ENCODE data around the gene POLR3H.
A peak's percentile ranks its signal among the peaks of the same experiment; 100 is the strongest.

DNA sequence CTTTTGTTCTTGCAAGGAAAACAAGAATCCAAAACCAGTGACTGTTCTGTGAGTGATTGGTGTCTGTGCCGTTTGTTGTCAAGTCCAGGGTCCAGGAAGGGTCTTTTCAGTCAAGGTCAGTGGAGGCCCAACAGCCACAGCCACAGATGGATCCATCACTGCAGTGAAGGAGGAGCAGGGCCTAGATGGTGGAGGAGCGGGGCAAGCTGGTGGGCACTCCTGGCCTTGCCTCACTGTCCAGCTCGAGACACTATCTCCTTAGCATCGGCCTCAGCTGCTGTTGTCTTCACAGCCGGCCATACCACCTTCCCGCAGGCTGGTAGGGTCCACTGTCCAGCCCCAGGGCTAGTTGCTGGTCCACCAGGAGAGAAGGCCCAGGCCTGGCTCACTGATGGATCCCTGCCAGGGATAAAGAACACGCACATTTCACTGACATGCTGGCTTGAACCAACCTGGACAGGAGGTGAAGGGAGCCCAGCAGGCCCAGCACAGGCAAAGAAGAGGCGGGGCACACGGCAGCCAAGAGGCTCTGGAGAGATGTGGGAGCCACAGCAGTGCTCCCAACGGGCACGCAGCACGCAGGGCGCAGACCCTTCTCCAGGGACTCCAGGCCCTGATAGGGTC is 15.2 kb downstream of the POLR3H start:
- TF ChIP-seq, protein P1, sequence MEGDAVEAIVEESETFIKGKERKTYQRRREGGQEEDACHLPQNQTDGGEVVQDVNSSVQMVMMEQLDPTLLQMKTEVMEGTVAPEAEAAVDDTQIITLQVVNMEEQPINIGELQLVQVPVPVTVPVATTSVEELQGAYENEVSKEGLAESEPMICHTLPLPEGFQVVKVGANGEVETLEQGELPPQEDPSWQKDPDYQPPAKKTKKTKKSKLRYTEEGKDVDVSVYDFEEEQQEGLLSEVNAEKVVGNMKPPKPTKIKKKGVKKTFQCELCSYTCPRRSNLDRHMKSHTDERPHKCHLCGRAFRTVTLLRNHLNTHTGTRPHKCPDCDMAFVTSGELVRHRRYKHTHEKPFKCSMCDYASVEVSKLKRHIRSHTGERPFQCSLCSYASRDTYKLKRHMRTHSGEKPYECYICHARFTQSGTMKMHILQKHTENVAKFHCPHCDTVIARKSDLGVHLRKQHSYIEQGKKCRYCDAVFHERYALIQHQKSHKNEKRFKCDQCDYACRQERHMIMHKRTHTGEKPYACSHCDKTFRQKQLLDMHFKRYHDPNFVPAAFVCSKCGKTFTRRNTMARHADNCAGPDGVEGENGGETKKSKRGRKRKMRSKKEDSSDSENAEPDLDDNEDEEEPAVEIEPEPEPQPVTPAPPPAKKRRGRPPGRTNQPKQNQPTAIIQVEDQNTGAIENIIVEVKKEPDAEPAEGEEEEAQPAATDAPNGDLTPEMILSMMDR (conservative IDR thresholded peaks at IDR 0.05; ENCODE audit: low read depth in 2 of 2): no peak
- no peak for TF ChIP-seq JUNB (IDR thresholded peaks at IDR 0.05; ENCODE audit: unreplicated experiment)
- no peak for TF ChIP-seq REST (IDR thresholded peaks at IDR 0.05; ENCODE audit: unreplicated experiment)
- peak; percentile 32; the same call in 1 of the 2 replicates for TF ChIP-seq POLR2AphosphoS5 (IDR thresholded peaks at IDR 0.05; ENCODE audit: low read depth)
- TF ChIP-seq ZNF114 (CRISPR knock-in tag; IDR thresholded peaks at IDR 0.05): no peak
- no peak for TF ChIP-seq EZH2phosphoT487 (IDR thresholded peaks at IDR 0.05; ENCODE audit: unreplicated experiment)
